HPDE6-E6E7 (cell line): ENCODE data around the gene HNRNPDL.
"Not testable (repeated sequence)": the region's sequence is repeated elsewhere in the genome, so short reads cannot be mapped to it uniquely, and the experiment has no call there.

Source experiments
- DNase-seq: peaks from one replicate; pipeline ENCODE4 v3.0.0; 2011; ENCODE audit warnings: missing footprints; ENCODE audit errors: extremely low spot score

Gene HNRNPDL

GRCh38 chr4:82388405-82388804 is 41.9 kb downstream of the HNRNPDL start:
- no peak for DNase-seq

GRCh38 chr4:82386312-82386711 is 44.0 kb downstream of the HNRNPDL start:
- not testable (repeated sequence) for DNase-seq

GRCh38 chr4:82382751-82383150 is 47.5 kb downstream of the HNRNPDL start:
- DNase-seq = no peak

GRCh38 chr4:82381661-82382296 is 48.5 kb downstream of the HNRNPDL start:
- no peak for DNase-seq

- DNase-seq = no peak
Measured at GRCh38 chr4:82381235-82381634, 49.0 kb downstream of the HNRNPDL start.

GRCh38 chr4:82380831-82381230 is 49.4 kb downstream of the HNRNPDL start:
- DNase-seq = no peak

GRCh38 chr4:82380344-82380743 is 49.9 kb downstream of the HNRNPDL start:
- DNase-seq = no peak

- DNase-seq = no peak
Measured at GRCh38 chr4:82376109-82376508, 54.2 kb downstream of the HNRNPDL start.

GRCh38 chr4:82373816-82374625 is 56.2 kb downstream of the HNRNPDL start, which contains the start of gene HNRNPD:
Gene HNRNPD, minus strand, starts transcription at chr4:82373991. Its CDS starts 313 bp downstream, at chr4:82373678.
- DNase-seq = peak; percentile 92

- no peak for DNase-seq
Measured at GRCh38 chr4:82373486-82373815, 56.8 kb downstream of the HNRNPDL start.
